Activated T-cell treated with anti-CD3 and anti-CD28 coated beads, Interleukin-2, amount 50 U/mL, for 48 hours (primary cell): ENCODE data around the gene DHX40.
"Not testable (repeated sequence)": the region's sequence is repeated elsewhere in the genome, so short reads cannot be mapped to it uniquely, and the experiment has no call there.

Experiments
- DNase-seq, 2 experiments: peaks; one replicate each; pipeline ENCODE4 v3.0.0-alpha.2; 2020

Gene DHX40

DNA sequence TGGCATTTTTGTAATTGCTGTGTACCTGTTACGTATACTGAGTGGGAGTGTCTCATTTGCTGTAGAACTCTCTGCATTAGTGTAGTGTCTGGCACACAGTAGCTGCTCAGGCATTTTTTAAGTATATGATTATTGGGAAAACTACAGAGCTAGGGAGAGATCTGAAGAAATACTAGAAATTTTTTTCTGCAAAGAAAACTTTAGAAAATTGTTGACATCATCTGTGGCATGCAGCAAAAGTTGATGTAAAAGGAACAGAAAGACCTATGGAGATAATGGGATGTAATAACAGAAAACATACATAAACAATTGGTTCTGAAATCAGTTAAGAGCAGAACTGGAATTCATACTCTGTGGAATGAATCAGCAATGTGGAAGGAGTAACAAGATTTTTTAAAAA is 65.9 kb downstream of the DHX40 start:
- DNase-seq: no peak

DNA sequence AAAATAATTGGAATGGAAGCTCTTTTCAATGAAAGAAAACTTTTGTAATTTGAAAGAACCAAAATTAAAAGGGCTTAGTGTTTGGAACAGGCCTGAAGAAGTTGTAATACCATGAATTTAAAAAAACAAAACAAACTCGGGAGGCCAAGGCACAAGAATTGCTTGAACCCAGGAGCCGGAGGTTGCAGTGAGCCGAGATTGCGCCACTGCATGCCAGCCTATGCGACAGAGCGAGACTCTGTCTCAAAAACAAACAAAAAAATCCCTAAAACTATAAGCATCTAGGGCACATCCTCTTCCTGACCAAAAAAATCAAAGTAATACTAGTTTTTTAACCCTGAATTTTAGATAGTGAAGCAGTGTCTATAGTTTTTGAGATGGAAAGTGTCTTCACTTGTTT is 67.0 kb downstream of the DHX40 start:
- no peak for DNase-seq

DNA sequence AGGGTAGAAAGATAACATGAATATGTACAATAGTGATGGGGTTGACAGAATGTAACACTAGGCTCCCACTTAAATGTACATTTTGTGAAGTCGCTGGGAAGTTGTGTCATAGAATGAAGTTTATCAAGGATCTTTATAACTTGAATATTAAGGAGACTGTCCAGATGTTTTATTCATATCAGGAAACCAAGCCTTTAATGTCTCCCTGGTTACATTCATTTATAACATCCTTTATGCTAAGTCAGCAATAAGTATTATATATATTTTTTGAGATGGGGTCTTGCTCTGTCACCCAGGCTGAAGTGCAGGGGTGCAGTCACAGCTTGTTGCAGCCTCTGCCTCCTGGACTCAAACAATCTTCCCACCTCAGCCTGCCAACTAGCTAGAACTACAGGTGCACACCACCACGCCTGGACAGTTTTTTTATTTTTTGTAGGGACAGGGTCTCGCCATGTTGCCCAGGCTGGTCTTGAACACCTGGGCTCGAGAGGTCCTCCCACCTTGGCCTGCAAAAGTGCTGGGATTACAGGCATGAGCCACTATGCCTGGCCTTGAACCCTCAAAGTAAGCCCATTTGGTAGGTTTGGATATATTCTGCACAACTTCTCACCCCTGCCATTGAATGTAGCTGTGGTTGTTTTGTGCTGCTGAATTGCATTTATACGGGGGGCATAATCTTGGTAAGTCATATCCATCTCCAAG is 68.4 kb downstream of the DHX40 start:
- no peak for DNase-seq

DNA sequence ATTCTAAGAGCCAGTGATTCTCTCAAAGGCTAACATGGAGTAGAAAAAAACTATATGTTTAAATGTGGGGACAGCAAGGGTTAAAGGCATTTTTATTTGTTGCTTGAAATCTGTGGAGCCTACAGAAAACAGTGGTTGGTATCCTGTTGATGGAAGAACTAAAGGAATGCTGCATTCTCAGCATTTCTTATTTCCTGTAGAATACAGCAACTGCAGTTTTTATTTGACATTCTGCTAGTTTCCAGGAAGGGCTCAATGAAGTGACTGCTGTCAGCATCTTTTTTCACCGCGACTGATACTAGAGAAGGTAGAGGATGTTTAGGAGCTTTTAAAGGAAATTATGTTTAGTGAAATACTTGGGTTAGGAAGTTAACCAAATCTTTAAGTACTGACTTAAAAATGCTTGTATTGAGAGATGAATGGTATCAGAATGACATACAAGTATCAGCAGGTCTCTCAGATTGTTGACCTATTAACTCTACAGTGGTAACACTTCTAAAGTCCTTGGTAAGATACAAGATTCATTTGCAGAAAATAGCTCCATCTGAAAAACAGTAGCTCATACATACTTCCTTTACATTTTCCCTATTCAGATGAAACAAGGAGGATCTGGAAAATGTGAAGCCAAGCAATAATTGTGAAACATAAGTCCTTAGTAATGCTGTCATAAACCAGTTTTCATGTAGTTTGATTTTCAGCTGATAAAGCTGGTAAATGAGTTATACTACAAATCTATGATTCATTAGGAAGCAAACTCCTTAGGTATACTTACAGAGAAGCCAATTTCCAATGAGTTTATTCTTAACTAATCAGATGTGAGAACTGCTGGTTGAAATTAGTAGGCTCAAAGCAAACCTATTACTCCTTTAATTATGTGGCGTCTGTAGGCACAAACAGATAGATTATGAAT is 69.5 kb downstream of the DHX40 start:
- DNase-seq: no peak

DNA sequence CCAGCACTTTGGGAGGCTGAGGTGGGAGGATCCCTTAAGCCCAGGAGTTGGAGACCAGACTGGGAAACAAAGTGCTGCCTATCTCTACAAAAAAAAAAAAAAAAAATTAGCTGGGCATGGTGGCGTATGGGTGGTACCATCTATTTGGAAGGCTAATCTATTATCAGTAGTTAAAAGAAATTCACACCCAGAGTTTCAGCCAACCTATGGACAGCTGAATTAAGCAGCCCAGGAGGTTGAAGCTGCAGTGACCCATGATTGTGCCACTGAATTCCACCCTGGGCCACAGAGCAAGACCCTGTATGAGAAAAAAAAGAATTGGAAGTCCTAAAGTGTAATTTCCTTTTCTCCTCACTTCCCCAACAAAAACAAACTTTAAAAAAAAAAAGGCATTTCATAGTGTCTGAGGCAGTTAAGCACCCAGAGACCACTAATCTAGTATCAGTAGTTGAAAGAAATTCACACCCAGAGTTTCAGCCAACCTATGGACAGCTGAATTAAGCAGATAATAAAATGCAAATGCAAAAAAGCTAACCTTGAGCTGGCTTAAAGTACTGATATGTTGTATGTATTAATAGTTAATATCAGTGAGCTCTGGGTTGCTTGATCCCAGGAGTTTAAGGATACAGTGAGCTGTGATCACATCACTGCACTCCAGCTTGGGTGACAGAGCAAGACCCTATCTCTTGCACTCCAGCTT is 72.4 kb downstream of the DHX40 start:
- no peak for DNase-seq

DNA sequence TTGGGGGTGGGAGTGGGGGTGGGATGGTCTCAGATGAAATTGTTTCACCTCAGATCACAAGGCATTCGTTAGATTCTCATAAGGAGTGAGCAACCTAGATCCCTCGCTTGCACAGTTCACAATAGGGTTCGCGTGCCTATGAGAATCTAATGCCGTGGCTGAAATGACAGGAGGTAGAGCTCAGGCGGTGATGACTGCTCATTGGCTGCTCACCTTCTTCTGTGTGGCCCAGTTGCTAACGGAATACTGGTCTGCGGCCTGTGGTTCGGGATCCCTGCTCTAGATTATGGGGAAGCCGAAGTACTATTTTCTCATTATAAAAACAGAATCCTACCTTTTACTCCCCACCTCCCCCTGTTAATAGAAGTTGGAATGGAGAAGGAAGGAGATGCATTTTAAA is 73.1 kb downstream of the DHX40 start:
- DNase-seq: no peak

DNA sequence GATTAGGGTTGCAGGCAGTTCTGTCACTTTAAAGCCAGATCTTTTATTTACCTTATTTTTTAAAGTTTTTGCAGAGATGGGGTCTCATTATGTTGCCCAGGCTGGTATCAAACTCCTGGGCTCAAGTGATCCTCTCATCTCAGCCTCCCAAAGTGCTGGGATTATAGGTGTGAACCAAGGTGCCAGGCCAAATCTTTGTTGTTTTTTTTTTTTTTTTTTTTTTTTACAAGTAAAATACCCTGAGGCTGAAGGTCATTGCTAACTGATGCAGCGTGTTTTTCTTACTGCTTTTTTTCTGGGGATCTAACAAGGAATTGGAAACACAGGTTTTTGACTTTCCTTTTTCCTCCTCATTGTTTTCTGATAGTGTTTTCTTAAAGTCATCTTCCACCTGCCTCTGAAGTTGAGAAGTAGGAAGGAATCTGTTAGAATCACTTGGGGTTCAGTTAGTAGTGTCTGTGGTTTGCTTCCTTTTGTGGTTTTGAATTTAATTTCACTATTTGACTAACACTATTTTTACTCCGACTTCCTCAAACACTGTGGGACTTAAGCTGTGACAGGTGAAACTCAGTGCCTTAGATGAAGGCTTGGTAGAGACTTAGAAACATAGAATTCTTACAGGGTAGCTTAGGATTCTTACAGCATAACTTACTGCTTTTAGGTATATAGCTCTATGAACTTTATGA is 76.5 kb downstream of the DHX40 start:
- DNase-seq: no peak

DNA sequence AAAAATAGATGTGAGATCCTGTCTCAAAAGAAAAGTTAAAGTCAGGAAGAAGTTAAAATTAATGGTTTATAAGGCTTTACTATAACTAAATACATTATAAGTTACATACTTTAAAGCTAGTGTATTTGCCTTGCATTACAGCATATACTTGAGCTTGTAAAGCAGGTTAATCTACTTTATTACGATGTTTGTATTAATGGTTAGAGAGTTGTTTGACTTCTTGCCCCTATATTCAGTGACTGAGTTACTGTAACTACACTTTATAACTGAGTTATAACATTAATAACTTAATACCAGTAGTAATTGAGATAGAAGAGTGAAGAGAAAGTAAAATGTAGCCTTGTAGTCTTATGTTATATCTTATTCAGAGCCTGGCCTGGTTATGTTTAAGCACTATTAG is 77.2 kb downstream of the DHX40 start:
- DNase-seq: no peak

DNA sequence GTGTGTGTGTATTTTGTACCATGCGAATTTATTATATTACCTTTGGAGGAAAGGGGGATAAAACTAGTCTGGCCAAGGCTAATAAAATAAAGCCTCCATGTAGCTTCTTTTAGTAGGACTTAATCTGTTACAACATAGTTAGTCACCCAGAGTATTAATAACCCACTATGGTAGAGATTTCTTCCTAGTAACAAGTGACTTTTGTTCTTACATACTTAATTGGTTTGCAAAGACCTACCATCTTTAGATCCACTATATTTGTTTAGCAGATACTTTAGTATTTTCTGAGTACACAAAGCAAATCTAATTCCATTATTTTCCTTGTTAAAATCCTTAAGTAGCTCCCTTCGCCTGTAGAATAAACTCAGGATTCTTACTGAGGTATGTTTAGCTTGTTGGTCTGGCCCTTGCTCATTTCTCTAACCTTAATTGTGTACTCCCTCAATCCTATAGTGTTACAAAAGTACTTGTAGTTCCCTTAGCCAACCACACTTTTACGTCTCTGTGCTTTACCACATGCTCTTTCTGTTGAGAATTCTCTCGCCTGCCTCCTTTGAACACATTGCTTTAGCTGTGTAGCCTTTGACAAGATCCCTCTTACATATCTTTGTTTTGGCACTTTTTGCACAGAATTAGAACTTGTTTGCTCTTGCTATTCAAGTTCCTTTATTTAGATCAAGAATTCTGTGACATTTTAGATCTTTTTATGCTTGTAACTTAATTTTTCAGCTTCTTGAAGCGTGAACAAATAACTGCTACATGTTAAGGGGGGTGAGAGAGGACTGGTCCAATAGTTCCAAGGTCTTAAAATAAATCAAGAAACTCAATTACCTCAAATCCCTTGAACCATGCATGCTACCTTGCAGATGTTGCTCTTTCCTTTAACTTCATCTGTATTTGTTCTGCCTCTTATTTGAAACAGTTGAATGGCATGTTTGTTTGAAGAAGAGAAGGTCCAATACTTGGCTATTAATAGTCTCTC is 78.0 kb downstream of the DHX40 start:
- no peak for DNase-seq

DNA sequence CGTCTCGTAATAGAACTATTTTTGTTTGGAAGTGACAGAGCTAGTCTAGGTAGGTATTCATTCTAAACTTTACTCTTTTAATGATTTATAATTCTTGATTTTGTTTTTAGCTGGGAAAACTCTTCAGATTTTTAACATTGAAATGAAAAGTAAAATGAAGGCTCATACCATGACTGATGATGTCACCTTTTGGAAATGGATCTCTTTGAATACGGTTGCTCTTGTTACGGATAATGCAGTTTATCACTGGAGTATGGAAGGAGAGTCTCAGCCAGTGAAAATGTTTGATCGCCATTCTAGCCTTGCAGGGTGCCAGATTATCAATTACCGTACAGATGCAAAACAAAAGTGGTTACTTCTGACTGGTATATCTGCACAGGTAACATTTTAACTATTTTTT is 81.9 kb downstream of the DHX40 start:
- DNase-seq: no peak

DNA sequence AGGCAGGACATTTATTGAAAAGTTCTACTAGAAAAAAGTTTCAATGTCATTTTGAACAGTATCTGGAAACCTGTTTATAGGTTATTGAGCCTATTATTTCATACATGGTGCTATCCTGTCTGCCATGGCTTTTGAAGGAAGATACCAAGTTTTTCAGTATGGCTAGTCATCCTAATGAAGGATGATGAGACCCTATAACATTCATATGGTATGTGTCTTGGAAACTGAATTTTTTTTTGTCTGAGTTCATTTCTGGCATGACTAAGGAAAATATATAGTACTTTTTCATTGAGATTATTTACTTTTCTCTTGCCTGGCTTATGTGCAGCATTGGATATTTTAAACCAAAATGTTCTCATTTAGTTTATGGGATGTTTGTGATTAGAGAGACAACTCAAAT is 84.5 kb downstream of the DHX40 start:
- DNase-seq: no peak

DNA sequence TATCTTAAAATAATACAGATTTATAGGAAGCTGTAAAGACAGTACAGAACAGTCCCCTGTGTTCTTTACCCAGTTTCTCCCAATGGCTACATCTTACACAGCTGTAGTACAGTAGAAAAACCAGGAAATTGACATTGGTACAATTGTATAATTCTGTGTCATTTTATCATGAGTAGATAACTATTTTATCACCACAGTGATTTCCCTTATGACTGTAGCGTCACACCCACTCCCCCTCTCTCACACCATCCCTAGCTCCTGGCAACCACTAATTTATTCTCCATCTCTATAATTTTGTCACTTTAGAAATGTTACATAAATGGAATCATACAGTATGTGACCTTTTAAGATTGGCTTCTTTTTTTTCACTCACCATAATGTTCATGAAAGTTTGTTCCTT is 85.2 kb downstream of the DHX40 start:
- no peak for DNase-seq

DNA sequence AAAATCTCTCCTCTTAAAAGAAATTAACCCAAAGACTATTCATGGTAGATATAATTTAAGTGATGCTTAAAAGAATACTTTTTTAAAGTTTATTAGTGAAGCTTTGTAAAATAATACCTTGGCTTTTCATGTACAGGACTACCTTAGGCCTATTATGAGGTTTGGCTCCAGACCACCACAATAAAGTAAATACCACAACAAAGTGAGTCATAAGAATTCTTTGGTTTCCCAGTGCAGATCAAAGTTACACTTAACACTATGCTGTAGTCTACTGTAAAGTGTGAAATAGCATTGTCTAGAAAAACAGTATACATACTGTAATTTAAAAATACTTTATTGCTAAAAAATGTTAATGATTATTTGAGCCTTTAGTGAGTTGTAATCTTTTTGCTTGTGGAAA is 85.9 kb downstream of the DHX40 start:
- no peak for DNase-seq

DNA sequence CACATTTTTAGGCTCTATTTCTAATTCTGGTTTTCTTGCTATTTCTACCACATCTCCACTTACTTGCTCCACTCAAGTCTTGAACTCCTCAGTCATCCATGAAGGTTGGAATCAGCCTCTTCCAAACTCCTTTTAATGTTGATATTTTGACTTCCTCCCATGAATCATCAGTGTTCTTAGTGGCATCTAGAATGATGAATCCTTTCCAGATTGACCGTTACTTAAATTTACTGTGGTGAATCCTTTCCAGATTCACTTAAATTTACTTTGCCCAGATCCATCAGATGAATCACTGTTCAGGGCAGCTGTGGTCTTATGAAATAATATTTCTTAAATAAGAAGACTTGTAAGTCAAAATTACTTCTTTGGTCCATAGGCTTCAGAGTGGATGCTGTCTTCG is 86.7 kb downstream of the DHX40 start:
- DNase-seq: no peak

DNA sequence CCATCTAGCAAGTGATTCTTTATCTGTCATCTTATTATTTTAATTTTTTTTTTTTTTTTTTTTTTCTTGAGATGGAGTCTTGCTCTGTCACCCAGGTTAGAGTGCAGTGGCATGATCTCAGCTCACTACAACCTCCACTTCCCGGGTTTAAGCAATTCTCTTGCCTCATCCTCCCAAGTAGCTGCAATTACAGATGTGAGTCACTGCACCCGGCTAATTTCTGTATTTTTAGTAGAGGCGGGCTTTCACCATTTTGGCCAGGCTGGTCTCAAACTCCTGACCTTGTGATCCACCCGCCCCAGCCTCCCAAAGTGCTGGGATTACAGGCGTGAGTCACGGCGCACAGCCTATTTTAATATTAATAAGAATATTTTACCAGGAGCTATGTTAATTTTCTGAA is 91.2 kb downstream of the DHX40 start:
- not testable (repeated sequence) for DNase-seq
